Measurements from ENCODE around the gene APP.

Gene APP

DNA sequence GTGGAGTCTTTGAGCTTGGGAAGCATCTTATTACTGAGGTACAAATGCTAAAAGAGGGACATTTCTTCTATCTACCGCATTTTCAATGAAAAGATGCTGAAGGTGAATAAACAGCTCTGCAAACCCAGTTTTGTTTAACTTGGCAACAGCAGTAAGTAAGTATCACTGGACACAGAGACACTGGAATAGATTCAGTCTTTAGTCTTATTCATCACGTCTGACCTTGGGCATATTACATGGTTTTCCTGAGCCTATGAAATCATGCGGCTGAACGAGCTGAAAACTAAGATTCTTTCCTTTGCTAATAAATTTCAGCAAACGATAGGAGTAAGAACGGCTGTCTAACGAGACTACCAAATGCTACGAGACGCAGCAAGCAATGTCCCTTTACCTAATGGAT is 228.4 kb downstream of the APP start:
- no peaks in the 10 kb centered on the region for H3K27me3 ChIP-seq (ENCODE audit: insufficient read depth, low read length)
- no peaks in the 10 kb centered on the region for H3K79me2 ChIP-seq (ENCODE audit: insufficient read depth, low read length)
- no peaks in the 10 kb centered on the region for H3K4me1 ChIP-seq (ENCODE audit: insufficient read depth, low read length, severe bottlenecking)
- 0 out of 2 replicates have a peak, but pooled peaks cover 2% of the 10 kb centered on the region for H3K9me3 ChIP-seq (ENCODE audit: low read length)
- H3K27ac ChIP-seq (ENCODE audit: low read depth, low read length, poor library complexity, severe bottlenecking), result no peak overlapping the region
- H3K4me3 ChIP-seq (ENCODE audit: low read depth, low read length, poor library complexity, severe bottlenecking), result no peak overlapping the region
- H4K20me1 ChIP-seq (ENCODE audit: insufficient read depth, low read length), result no peaks in the 10 kb centered on the region
- H2AFZ ChIP-seq (ENCODE audit: low read length), result no peak overlapping the region
- no peak overlapping the region for H3K4me2 ChIP-seq (ENCODE audit: low read length)
- H3K36me3 ChIP-seq (ENCODE audit: insufficient read depth, low read length), result no peaks in the 10 kb centered on the region
- no peaks in the 10 kb centered on the region for H3F3A ChIP-seq (ENCODE audit: insufficient read depth, low read length)
- no peak for TF ChIP-seq EZH2 (IDR thresholded peaks at IDR 0.05; ENCODE audit: borderline replicate concordance, low read length)
- TF ChIP-seq, protein P1, sequence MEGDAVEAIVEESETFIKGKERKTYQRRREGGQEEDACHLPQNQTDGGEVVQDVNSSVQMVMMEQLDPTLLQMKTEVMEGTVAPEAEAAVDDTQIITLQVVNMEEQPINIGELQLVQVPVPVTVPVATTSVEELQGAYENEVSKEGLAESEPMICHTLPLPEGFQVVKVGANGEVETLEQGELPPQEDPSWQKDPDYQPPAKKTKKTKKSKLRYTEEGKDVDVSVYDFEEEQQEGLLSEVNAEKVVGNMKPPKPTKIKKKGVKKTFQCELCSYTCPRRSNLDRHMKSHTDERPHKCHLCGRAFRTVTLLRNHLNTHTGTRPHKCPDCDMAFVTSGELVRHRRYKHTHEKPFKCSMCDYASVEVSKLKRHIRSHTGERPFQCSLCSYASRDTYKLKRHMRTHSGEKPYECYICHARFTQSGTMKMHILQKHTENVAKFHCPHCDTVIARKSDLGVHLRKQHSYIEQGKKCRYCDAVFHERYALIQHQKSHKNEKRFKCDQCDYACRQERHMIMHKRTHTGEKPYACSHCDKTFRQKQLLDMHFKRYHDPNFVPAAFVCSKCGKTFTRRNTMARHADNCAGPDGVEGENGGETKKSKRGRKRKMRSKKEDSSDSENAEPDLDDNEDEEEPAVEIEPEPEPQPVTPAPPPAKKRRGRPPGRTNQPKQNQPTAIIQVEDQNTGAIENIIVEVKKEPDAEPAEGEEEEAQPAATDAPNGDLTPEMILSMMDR (IDR thresholded peaks at IDR 0.05; ENCODE audit: low read length), result no peak
- H3K9me2 ChIP-seq (ENCODE audit: low read depth, low read length), result no peaks in the 10 kb centered on the region
- no peak overlapping the region for H3K9ac ChIP-seq (ENCODE audit: low read length)

DNA sequence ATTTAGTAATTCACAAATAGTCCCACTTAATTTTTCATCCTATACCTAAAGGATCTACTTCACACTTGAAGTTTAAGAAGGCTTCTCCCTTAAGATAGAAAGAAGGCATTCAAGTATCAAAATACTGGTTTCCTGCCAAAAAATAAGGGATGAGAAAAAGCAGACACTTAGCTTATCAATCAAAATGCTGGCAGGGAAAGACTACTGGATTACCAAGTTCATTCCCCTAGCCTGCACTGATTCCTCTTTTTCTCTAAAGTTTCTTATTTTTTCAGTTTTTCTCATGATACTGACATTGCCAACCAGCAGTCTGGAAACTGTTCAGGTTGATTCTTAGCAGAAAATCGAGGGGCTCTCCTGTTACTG is 231.2 kb downstream of the APP start:
- no peak for TF ChIP-seq EZH2 (IDR thresholded peaks at IDR 0.05; ENCODE audit: borderline replicate concordance, low read length)
- TF ChIP-seq, protein P1 (IDR thresholded peaks at IDR 0.05; ENCODE audit: low read length), result no peak
- Histone ChIP-seq H4K20me1 (ENCODE audit: insufficient read depth, low read length) (no peaks in the 10 kb centered on the region), H3K79me2 (ENCODE audit: insufficient read depth, low read length) (no peaks in the 10 kb centered on the region), H3K9me2 (ENCODE audit: low read depth, low read length) (no peaks in the 10 kb centered on the region), H3K27ac (ENCODE audit: low read depth, low read length, poor library complexity, severe bottlenecking) (no peak overlapping the region), H3K9me3 (ENCODE audit: low read length) (no peaks in the 10 kb centered on the region), H3K4me1 (ENCODE audit: insufficient read depth, low read length, severe bottlenecking) (peaks cover 6% of the 10 kb centered on the region), H3K9ac (ENCODE audit: low read length) (no peak overlapping the region), H2AFZ (ENCODE audit: low read length) (no peak overlapping the region), H3K27me3 (ENCODE audit: insufficient read depth, low read length) (no peaks in the 10 kb centered on the region), H3K4me2 (ENCODE audit: low read length) (no peak overlapping the region), H3K36me3 (ENCODE audit: insufficient read depth, low read length) (no peaks in the 10 kb centered on the region), H3K4me3 (ENCODE audit: low read depth, low read length, poor library complexity, severe bottlenecking) (no peak overlapping the region), H3F3A (ENCODE audit: insufficient read depth, low read length) (no peaks in the 10 kb centered on the region)

DNA sequence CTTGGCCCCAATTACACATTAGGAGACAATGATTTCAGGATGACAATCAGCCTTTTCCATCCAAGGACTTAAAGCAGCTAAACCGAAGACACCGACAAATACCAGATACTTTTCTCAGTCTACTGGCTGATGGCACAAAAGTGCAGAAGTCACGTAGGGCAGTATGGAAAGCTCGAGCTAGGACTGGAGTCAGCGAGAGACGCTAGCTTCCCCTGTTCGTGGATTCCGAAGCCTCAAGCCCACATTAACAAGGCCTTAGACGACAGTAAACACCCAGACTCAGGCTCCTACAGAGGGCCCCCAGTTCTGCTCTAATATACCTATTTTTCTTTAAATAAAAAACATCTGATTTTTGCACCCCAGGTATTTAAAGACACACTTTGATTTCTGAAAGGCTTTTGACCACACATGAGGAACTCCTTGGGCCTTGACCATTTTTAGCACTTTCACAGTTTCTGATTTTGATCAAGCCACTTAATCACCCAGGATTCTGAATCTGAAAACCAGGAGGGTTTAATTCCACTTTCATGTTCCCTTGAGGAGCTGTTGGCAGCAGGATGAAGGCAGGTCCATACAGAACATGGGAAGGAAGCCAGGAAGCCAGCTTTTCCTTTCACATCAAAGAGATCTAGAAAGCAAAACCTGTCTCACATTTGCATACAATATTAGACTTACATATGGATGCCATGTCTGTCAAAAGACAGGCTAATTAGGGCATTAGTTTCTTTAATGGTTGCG is 231.7 kb downstream of the APP start:
- H3F3A ChIP-seq (ENCODE audit: insufficient read depth, low read length), result no peaks in the 10 kb centered on the region
- H3K9me2 ChIP-seq (ENCODE audit: low read depth, low read length), result no peaks in the 10 kb centered on the region
- H3K36me3 ChIP-seq (ENCODE audit: insufficient read depth, low read length), result no peaks in the 10 kb centered on the region
- no peaks in the 10 kb centered on the region for H3K9me3 ChIP-seq (ENCODE audit: low read length)
- no peak overlapping the region for H3K4me3 ChIP-seq (ENCODE audit: low read depth, low read length, poor library complexity, severe bottlenecking)
- no peak for TF ChIP-seq EZH2 (IDR thresholded peaks at IDR 0.05; ENCODE audit: borderline replicate concordance, low read length)
- TF ChIP-seq, protein P1 (IDR thresholded peaks at IDR 0.05; ENCODE audit: low read length), result no peak
- H3K4me1 ChIP-seq (ENCODE audit: insufficient read depth, low read length, severe bottlenecking), result peaks cover 6% of the 10 kb centered on the region
- no peaks in the 10 kb centered on the region for H3K27me3 ChIP-seq (ENCODE audit: insufficient read depth, low read length)
- H2AFZ ChIP-seq (ENCODE audit: low read length), result no peak overlapping the region
- no peak overlapping the region for H3K27ac ChIP-seq (ENCODE audit: low read depth, low read length, poor library complexity, severe bottlenecking)
- no peak overlapping the region for H3K4me2 ChIP-seq (ENCODE audit: low read length)
- no peak overlapping the region for H3K9ac ChIP-seq (ENCODE audit: low read length)
- H3K79me2 ChIP-seq (ENCODE audit: insufficient read depth, low read length), result no peaks in the 10 kb centered on the region
- no peaks in the 10 kb centered on the region for H4K20me1 ChIP-seq (ENCODE audit: insufficient read depth, low read length)
